Glutamatergic neuron (in vitro differentiated cells): ENCODE measurements around the gene GNAI2. TPM values are rescaled to one million over a fixed set of nuclear protein-coding genes. Genes with fewer than 3 reads are reported as not detected.

Experiments used
- DNase-seq: peaks from one replicate; pipeline ENCODE4 v3.0.0; 2022
- H3K27ac Mint-ChIP-seq: one replicate; pipeline ENCODE4 v1.8.0; 2020; ENCODE audit warnings: mild to moderate bottlenecking, mixed read lengths, inconsistent platforms; ENCODE audit not compliant: unreplicated experiment
- H3K27me3 Mint-ChIP-seq: one replicate; pipeline ENCODE4 v1.8.0; 2020; ENCODE audit warnings: mild to moderate bottlenecking, moderate library complexity, mixed read lengths, inconsistent platforms; ENCODE audit not compliant: unreplicated experiment
- H3K36me3 Mint-ChIP-seq: one replicate; pipeline ENCODE4 v1.8.0; 2020; ENCODE audit warnings: mild to moderate bottlenecking, mixed read lengths, inconsistent platforms; ENCODE audit not compliant: unreplicated experiment
- H3K4me1 Mint-ChIP-seq: one replicate; pipeline ENCODE4 v1.8.0; 2020; ENCODE audit warnings: mild to moderate bottlenecking, low read depth, mixed read lengths, inconsistent platforms; ENCODE audit not compliant: unreplicated experiment
- H3K4me3 Mint-ChIP-seq: one replicate; pipeline ENCODE4 v1.8.0; 2020; ENCODE audit warnings: mild to moderate bottlenecking, mixed read lengths, inconsistent platforms; ENCODE audit not compliant: unreplicated experiment
- H3K9me3 Mint-ChIP-seq: one replicate; pipeline ENCODE4 v1.8.0; 2020; ENCODE audit warnings: mild to moderate bottlenecking, moderate library complexity, mixed read lengths, inconsistent platforms; ENCODE audit not compliant: unreplicated experiment
- total RNA-seq: library from RNA; stranded (reverse); fragmentation: NEBNext Ultra II Directional; extraction: Animal tissue kit (Norgen Biotek cat#: 25700); gene quantifications from one replicate; pipeline ENCODE4 v1.2.1, GENCODE V29; 2021; ENCODE audit not compliant: unreplicated experiment
- TF ChIP-seq, protein P1 (sequence below): fragments of 200-600 bp; sonication (generic); IDR thresholded peaks from one replicate; pipeline ENCODE4 v1.5.0; 2021; ENCODE audit not compliant: partially characterized antibody, unreplicated experiment

GNAI2 gene
- total RNA-seq, 1 donor from 2014 or later = 297 TPM

DNA sequence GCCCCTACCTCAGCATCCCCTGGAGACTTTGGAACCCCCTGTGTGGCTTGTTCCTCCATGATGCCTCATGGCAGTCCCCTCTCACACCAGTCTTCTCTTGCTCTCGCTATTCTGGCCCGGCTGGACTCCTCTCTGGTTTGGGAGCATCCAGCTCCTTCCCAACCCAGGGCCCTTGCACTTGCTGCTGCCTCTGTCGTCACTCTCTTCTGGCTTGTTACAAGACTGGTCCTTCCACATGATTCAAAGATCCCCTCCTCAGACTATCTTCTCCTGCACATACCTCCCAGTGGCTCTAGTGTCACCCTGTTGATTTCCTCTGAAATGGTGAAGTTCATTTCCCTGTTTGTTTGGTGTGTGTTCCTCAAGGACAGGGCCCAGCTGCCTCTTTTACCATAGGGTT is 6.5 kb upstream of the GNAI2 start:
- Mint-ChIP-seq H3K4me1 (peaks cover 19% of the 10 kb centered on the region), H3K4me3 (peak overlapping the region; percentile 50), H3K27ac (no peak overlapping the region), H3K36me3 (no peaks in the 10 kb centered on the region), H3K9me3 (peaks cover 14% of the 10 kb centered on the region), H3K27me3 (peaks cover 15% of the 10 kb centered on the region)
- TF ChIP-seq, protein P1, sequence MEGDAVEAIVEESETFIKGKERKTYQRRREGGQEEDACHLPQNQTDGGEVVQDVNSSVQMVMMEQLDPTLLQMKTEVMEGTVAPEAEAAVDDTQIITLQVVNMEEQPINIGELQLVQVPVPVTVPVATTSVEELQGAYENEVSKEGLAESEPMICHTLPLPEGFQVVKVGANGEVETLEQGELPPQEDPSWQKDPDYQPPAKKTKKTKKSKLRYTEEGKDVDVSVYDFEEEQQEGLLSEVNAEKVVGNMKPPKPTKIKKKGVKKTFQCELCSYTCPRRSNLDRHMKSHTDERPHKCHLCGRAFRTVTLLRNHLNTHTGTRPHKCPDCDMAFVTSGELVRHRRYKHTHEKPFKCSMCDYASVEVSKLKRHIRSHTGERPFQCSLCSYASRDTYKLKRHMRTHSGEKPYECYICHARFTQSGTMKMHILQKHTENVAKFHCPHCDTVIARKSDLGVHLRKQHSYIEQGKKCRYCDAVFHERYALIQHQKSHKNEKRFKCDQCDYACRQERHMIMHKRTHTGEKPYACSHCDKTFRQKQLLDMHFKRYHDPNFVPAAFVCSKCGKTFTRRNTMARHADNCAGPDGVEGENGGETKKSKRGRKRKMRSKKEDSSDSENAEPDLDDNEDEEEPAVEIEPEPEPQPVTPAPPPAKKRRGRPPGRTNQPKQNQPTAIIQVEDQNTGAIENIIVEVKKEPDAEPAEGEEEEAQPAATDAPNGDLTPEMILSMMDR = no peak
- no peak for DNase-seq

DNA sequence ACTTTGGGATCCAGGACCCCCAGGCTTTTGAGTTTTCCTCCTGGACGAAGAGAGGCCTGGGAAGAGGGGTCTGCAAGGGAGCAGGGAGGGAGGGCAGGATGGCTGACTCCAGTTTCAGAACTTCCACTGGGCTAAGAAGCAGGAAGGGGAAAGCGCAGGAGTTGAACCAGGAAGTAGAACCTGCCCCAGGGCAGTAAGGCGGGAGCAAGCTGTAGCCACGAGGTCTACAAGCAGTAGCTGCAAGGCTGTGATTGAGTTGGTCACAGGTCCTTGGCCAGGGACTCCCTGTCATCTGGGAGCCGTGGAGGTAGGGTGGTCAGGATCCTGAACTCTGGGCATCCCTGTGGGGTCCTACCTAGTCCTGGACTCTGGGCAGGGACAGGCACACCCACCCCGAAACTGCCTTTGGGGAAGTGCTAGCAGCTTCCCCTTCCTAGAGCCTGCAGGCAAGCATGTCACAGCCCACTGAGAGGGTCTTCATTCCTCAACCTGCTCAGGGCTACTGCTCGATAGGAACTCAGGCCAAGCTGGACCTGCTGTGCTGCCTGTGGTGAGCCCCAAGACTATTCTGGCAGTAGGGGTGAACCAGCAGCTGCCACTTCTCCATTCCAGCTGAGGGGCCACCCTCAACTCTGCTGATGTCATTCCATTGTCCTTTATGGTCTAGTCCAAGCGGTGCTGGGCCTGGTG is 5.8 kb upstream of the GNAI2 start:
- H3K4me3 Mint-ChIP-seq = no peak overlapping the region
- TF ChIP-seq, protein P1 = no peak
- H3K4me1 Mint-ChIP-seq = peaks cover 19% of the 10 kb centered on the region
- peaks cover 11% of the 10 kb centered on the region for H3K27me3 Mint-ChIP-seq
- H3K9me3 Mint-ChIP-seq = peaks cover 12% of the 10 kb centered on the region
- H3K36me3 Mint-ChIP-seq = no peaks in the 10 kb centered on the region
- no peak overlapping the region for H3K27ac Mint-ChIP-seq
- DNase-seq = no peak

DNA sequence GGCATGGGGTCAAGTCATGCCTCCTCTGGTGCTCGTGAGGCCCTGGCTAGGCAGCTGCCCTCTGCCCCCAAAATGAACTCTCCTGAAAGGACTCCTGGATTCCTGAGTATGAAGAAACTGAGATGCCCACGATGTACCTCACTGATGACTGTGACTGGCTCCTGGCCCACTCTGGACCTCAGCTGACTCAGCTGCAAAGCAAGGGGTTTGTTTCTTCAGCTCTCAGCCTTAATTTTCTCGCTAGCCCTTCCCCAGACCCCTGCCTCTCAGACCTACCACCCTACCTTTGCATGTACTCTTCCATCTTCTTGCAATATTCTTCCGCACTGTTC is 5.2 kb upstream of the GNAI2 start:
- Mint-ChIP-seq H3K4me3 (no peak overlapping the region), H3K36me3 (no peaks in the 10 kb centered on the region), H3K9me3 (peaks cover 14% of the 10 kb centered on the region), H3K4me1 (peaks cover 19% of the 10 kb centered on the region), H3K27ac (no peak overlapping the region), H3K27me3 (peaks cover 13% of the 10 kb centered on the region)
- TF ChIP-seq, protein P1 = no peak
- no peak for DNase-seq

DNA sequence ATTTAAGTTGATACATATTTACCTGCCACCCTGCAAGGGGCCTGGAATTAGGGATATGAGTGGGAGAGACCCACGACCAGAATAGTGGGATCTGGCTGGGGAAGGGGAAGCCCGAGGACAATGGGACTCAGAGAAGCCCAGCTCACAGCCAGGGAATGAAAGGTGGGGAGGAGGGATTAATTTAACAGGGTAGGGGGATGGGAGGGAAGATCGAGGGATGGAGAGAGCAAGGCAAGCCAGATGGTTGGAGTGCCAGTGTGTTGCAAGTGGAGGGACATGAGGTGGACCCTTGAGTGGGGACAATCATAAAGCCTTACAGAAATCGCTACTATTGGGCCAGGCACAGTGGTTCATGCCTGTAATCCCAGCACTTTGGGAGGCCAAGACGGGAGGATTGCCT is 4.4 kb upstream of the GNAI2 start:
- Mint-ChIP-seq H3K9me3 (peaks cover 14% of the 10 kb centered on the region), H3K4me3 (no peak overlapping the region), H3K27ac (no peak overlapping the region), H3K4me1 (peaks cover 19% of the 10 kb centered on the region), H3K27me3 (peaks cover 13% of the 10 kb centered on the region), H3K36me3 (no peaks in the 10 kb centered on the region)
- DNase-seq = no peak
- TF ChIP-seq, protein P1 = no peak

DNA sequence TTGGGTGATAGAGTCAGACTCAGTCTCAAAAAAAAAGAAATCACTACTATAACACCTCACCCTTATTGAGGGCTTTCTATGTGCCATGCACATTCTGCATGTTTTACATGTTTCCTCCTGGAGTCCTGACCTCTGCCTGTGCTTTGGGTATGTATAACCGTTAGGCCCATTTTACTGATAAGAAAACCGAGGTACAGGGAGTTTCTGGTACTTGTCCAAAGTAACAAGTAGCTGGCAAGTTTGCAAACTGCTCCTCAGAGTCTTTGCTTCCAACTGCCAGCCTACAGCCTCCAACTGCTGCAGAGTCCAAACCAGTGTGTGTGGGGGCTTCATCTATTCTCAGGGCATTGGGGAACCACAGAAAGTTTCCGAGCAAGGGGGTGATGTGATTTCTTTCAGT is 3.7 kb upstream of the GNAI2 start:
- H3K9me3 Mint-ChIP-seq = peaks cover 17% of the 10 kb centered on the region
- H3K4me1 Mint-ChIP-seq = peaks cover 18% of the 10 kb centered on the region
- no peak overlapping the region for H3K27ac Mint-ChIP-seq
- no peak overlapping the region for H3K4me3 Mint-ChIP-seq
- TF ChIP-seq, protein P1 = no peak
- peaks cover 15% of the 10 kb centered on the region for H3K27me3 Mint-ChIP-seq
- no peak for DNase-seq
- no peaks in the 10 kb centered on the region for H3K36me3 Mint-ChIP-seq
